ENCODE data around the gene GBE1.

DNA sequence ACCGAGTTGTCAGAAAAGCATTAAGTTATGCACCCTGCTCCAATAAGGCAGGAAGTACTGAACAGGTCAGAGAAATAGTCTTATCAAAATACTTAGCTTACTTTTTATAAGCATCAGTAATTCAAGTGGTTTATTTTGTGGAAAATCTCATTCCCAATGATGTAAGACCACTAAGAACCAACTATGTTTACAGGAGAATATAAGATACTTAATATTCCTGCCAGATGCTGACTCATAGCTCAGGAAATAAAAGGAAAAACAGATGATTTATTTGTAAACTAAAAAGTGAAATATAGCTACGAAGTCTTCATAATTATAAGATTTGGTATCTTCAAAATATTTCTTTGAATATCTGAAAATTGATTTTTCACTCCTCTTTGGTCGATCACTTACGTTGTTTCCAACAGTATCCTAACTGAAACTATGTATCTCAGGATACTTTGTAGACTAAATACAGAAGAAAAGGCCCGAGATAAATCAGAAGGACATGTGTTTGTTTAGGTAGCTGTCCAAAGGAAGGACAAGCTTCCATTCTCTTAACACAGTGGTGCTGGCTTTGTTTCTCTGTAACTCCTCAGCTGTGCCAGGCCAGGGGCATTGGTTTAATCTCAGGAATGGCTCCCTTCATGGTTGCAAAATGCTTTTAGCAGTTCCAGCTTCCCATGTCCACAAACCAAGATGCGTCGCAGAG lies 295.8 kb downstream of the GBE1 start:
- no peak for TF ChIP-seq SPI1 (IDR thresholded peaks at IDR 0.05; ENCODE audit: low read depth, low read length)
- no peak for TF ChIP-seq POLR2AphosphoS5 (IDR thresholded peaks at IDR 0.05; ENCODE audit: low read depth, low read length)
- no peak for TF ChIP-seq POLR2A (IDR thresholded peaks at IDR 0.05; ENCODE audit: low read depth, low read length)
- TF ChIP-seq TAF1 (IDR thresholded peaks at IDR 0.05; ENCODE audit: low read depth, low read length), result no peak
- no peak for TF ChIP-seq PAX5 (IDR thresholded peaks at IDR 0.05; ENCODE audit: insufficient read depth, low read length, severe bottlenecking)
- no peak for TF ChIP-seq POU2F2 (IDR thresholded peaks at IDR 0.05; ENCODE audit: low read depth, low read length)

All from GM12891 (cell line).